HG03558 (cell line): ENCODE results near the gene E2F3.
A peak's percentile ranks its signal among the peaks of the same experiment; 100 is the strongest.
"Not testable (repeated sequence)": the region's sequence is repeated elsewhere in the genome, so short reads cannot be mapped to it uniquely, and the experiment has no call there.

Experiments
- ATAC-seq: cut with Tn5 transposase; IDR thresholded peaks from one replicate; pipeline ENCODE4 v1.9.1; 2021; ENCODE audit warnings: moderate number of reproducible peaks; ENCODE audit not compliant: unreplicated experiment; ENCODE audit errors: extremely low read depth

The E2F3 gene

GRCh38 chr6:20492099-20492498 lies 90.4 kb downstream of the E2F3 start:
- ATAC-seq = no peak

- ATAC-seq = no peak
These were observed 95.7 kb downstream of the E2F3 start for GRCh38 chr6:20497216-20498040.

GRCh38 chr6:20498041-20498385 lies 96.3 kb downstream of the E2F3 start:
- no peak for ATAC-seq

- ATAC-seq = no peak
These were observed 107.5 kb downstream of the E2F3 start for GRCh38 chr6:20509212-20509611.

GRCh38 chr6:20511852-20512251 lies 110.2 kb downstream of the E2F3 start:
- ATAC-seq = no peak

GRCh38 chr6:20525208-20525607 lies 123.5 kb downstream of the E2F3 start:
- not testable (repeated sequence) for ATAC-seq

- not testable (repeated sequence) for ATAC-seq
These were observed 127.4 kb downstream of the E2F3 start for GRCh38 chr6:20529086-20529448.

GRCh38 chr6:20532881-20533280 lies 131.2 kb downstream of the E2F3 start:
- ATAC-seq = no peak

GRCh38 chr6:20533746-20534294 lies 132.1 kb downstream of the E2F3 start:
- peak; percentile 14 for ATAC-seq

GRCh38 chr6:20534295-20535262 lies 132.9 kb downstream of the E2F3 start, which contains the start of gene CDKAL1:
Gene CDKAL1, plus strand, starts transcription at chr6:20534457. Its CDS starts 11,894 bp downstream, at chr6:20546351.
- ATAC-seq = peak; percentile 66

GRCh38 chr6:20538131-20538662 lies 136.5 kb downstream of the E2F3 start:
- no peak for ATAC-seq

- ATAC-seq = no peak
These were observed 137.2 kb downstream of the E2F3 start for GRCh38 chr6:20538907-20539306.

- no peak for ATAC-seq
These were observed 137.7 kb downstream of the E2F3 start for GRCh38 chr6:20539387-20539786.

GRCh38 chr6:20540683-20541082 lies 139.0 kb downstream of the E2F3 start:
- no peak for ATAC-seq

- no peak for ATAC-seq
These were observed 139.7 kb downstream of the E2F3 start for GRCh38 chr6:20541382-20541781.

- ATAC-seq = peak; percentile 98
These were observed 141.4 kb downstream of the E2F3 start for GRCh38 chr6:20542927-20543602.
